Smooth muscle cell (in vitro differentiated cells): ENCODE data around the gene SIL1. TPM values are rescaled to one million over a fixed set of nuclear protein-coding genes. Genes with fewer than 3 reads are reported as not detected.
"Not testable (repeated sequence)": the region's sequence is repeated elsewhere in the genome, so short reads cannot be mapped to it uniquely, and the experiment has no call there.

Experiments
- DNase-seq: peaks from one replicate; lab custom pipeline; 2025; ENCODE audit not compliant: unreplicated experiment; lab: John Stamatoyannopoulos, UW
- H2AFZ ChIP-seq: fragments of 200-600 bp; sonication (generic); 2 replicates; pipeline ENCODE4 v1.6.0; 2016; ENCODE audit warnings: antibody characterized with exemption, low read depth, mild to moderate bottlenecking
- H3F3A ChIP-seq: fragments of 200-600 bp; sonication (generic); 2 replicates; pipeline ENCODE4 v1.6.0; 2017; ENCODE audit warnings: antibody characterized with exemption, low read depth
- H3K27ac ChIP-seq: fragments of 200-600 bp; sonication (generic); 2 replicates; pipeline ENCODE4 v1.5.1; 2016; ENCODE audit warnings: low read depth, mild to moderate bottlenecking
- H3K27me3 ChIP-seq: fragments of 200-600 bp; sonication (generic); 2 replicates; pipeline ENCODE4 v1.6.1; 2016; ENCODE audit warnings: low read depth, mild to moderate bottlenecking
- H3K36me3 ChIP-seq: fragments of 200-600 bp; sonication (generic); 2 replicates; pipeline ENCODE4 v1.5.1; 2016; ENCODE audit warnings: low read depth
- H3K4me1 ChIP-seq: fragments of 200-600 bp; sonication (generic); 2 replicates; pipeline ENCODE4 v1.5.1; 2016; ENCODE audit warnings: low read depth
- H3K4me2 ChIP-seq: fragments of 200-600 bp; sonication (generic); 2 replicates; pipeline ENCODE4 v1.6.0; 2016; ENCODE audit warnings: mild to moderate bottlenecking
- H3K4me3 ChIP-seq: fragments of 200-600 bp; sonication (generic); 2 replicates; pipeline ENCODE4 v1.5.1; 2016; ENCODE audit warnings: mild to moderate bottlenecking
- H3K79me2 ChIP-seq: fragments of 200-600 bp; sonication (generic); 2 replicates; pipeline ENCODE4 v1.6.0; 2016; ENCODE audit warnings: low read depth, mild to moderate bottlenecking
- H3K9ac ChIP-seq: fragments of 200-600 bp; sonication (generic); 2 replicates; pipeline ENCODE4 v1.6.0; 2016; ENCODE audit warnings: low read depth
- H3K9me3 ChIP-seq: fragments of 200-600 bp; sonication (generic); replicated peaks from 2 replicates; pipeline ENCODE4 v1.5.1; 2016; ENCODE audit warnings: low read depth
- H4K20me1 ChIP-seq: fragments of 200-600 bp; sonication (generic); 2 replicates; pipeline ENCODE4 v1.6.0; 2016; ENCODE audit warnings: low read depth
- WGBS: methylation state at CpG from one replicate; pipeline ENCODE4 v1.1.7; 2016; ENCODE audit warnings: low lambda C conversion rate; 5-methylcytosine and 5-hydroxymethylcytosine counted together
- polyA plus RNA-seq: library from polyadenylated mRNA; unstranded; fragments of >200 nt; fragmentation: Nextera tagmentation; extraction: Ambion mirVana; gene quantifications from 2 replicates; pipeline ENCODE4 v1.2.1, GENCODE V29; 2016
- total RNA-seq: library from RNA; depleted of rRNA; stranded (reverse); fragments of >200 nt; gene quantifications from 2 replicates; pipeline ENCODE4 v1.2.3, GENCODE V29; 2014
- TF ChIP-seq, protein P1 (sequence below): fragments of 200-600 bp; sonication (generic); IDR thresholded peaks from 2 replicates; pipeline ENCODE4 v1.5.1; 2017; ENCODE audit warnings: borderline replicate concordance, mild to moderate bottlenecking, antibody characterized with exemption; ENCODE audit not compliant: insufficient read depth, poor library complexity, severe bottlenecking

SIL1 gene
- total and polyA plus RNA-seq, 2 experiments from 2014 or later, result 45.5 to 119 TPM

DNA sequence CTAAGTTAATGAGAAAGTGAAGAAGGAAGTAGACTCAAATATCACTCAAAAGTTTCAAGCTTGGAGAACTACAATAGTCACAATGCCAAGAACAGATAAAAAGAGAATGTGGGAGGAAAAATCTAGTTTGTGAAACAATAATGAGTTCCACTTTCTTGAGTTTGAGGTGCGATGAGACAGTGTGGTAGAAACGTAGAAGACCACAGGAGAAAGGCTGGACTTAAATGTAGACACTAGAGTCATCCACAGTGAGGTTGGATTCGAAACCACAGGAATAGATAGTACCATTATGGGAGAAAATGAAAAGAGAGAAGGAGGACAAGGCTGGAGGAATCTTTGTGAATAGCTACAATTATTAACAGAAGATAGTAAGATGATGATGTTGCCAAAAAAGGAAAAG is 182.0 kb downstream of the SIL1 start:
- Histone ChIP-seq H3K9ac (no peak overlapping the region), H2AFZ (no peak overlapping the region), H3K9me3 (no peaks in the 10 kb centered on the region), H4K20me1 (no peaks in the 10 kb centered on the region), H3K27ac (no peak overlapping the region), H3K4me3 (no peak overlapping the region), H3F3A (peaks cover 16% of the 10 kb centered on the region), H3K4me1 (peaks cover 12% of the 10 kb centered on the region), H3K79me2 (no peaks in the 10 kb centered on the region), H3K36me3 (no peaks in the 10 kb centered on the region), H3K4me2 (no peak overlapping the region), H3K27me3 (no peaks in the 10 kb centered on the region)
- 91% methylated on average over 3 of the region's 3 CpGs for WGBS
- TF ChIP-seq, protein P1, sequence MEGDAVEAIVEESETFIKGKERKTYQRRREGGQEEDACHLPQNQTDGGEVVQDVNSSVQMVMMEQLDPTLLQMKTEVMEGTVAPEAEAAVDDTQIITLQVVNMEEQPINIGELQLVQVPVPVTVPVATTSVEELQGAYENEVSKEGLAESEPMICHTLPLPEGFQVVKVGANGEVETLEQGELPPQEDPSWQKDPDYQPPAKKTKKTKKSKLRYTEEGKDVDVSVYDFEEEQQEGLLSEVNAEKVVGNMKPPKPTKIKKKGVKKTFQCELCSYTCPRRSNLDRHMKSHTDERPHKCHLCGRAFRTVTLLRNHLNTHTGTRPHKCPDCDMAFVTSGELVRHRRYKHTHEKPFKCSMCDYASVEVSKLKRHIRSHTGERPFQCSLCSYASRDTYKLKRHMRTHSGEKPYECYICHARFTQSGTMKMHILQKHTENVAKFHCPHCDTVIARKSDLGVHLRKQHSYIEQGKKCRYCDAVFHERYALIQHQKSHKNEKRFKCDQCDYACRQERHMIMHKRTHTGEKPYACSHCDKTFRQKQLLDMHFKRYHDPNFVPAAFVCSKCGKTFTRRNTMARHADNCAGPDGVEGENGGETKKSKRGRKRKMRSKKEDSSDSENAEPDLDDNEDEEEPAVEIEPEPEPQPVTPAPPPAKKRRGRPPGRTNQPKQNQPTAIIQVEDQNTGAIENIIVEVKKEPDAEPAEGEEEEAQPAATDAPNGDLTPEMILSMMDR, result no peak
- DNase-seq, result no peak

DNA sequence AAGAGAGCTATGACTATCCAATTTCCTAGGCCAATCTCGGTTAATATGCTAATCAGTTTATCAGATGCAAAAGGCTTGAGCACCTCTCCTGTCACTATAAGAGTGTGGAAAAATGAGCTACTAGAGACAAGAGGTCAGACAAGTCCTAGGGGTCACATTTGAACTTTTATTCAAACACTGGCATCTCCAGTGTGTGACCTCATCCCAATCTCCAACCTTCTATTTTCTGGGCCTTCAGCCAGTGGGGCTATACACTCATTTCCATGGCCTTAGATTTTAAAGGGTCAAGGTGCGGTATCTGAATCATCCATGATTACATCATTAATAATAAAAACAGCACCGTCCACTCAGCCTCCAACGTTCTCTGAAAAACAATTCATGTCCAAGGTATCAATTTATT is 183.4 kb downstream of the SIL1 start:
- peaks cover 12% of the 10 kb centered on the region for H3K4me1 ChIP-seq
- DNase-seq, result no peak
- no peaks in the 10 kb centered on the region for H3K9me3 ChIP-seq
- TF ChIP-seq, protein P1, result no peak
- H3K27me3 ChIP-seq, result no peaks in the 10 kb centered on the region
- H3K4me3 ChIP-seq, result no peak overlapping the region
- WGBS, result 95% methylated on average over 4 of the region's 4 CpGs
- peaks cover 6% of the 10 kb centered on the region for H3F3A ChIP-seq
- no peak overlapping the region for H2AFZ ChIP-seq
- H3K27ac ChIP-seq, result no peak overlapping the region
- no peak overlapping the region for H3K9ac ChIP-seq
- H4K20me1 ChIP-seq, result no peaks in the 10 kb centered on the region
- no peaks in the 10 kb centered on the region for H3K79me2 ChIP-seq
- no peaks in the 10 kb centered on the region for H3K36me3 ChIP-seq
- no peak overlapping the region for H3K4me2 ChIP-seq

DNA sequence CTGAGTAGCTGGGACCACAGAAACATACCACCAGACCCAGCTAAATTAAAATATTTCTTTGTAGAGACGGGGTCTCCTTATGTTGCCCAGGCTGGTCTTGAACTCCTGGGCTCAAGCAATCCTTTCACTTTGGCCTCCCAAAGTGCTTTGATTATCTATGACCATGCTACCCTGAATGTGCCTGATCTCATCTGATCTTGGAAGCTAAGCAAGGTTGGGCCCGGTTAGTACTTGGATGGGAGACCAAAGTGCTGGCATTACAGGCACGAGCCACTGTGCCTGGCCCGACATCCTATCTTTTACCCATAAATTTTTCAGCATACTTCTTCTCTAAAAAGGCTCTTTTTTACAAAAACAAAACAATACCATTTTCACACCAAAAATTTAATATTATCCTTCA is 186.0 kb downstream of the SIL1 start:
- H3K36me3 ChIP-seq, result no peaks in the 10 kb centered on the region
- DNase-seq, result no peak
- no peaks in the 10 kb centered on the region for H4K20me1 ChIP-seq
- WGBS, result 95% methylated on average over 4 of the region's 4 CpGs
- no peak overlapping the region for H3K4me3 ChIP-seq
- no peaks in the 10 kb centered on the region for H3K9me3 ChIP-seq
- no peaks in the 10 kb centered on the region for H3K79me2 ChIP-seq
- peaks cover under 1% of the 10 kb centered on the region for H3F3A ChIP-seq
- no peak overlapping the region for H3K9ac ChIP-seq
- no peaks in the 10 kb centered on the region for H3K27me3 ChIP-seq
- H3K4me1 ChIP-seq, result peaks cover 5% of the 10 kb centered on the region
- H2AFZ ChIP-seq, result no peak overlapping the region
- TF ChIP-seq, protein P1, result no peak
- H3K4me2 ChIP-seq, result no peak overlapping the region
- no peak overlapping the region for H3K27ac ChIP-seq

DNA sequence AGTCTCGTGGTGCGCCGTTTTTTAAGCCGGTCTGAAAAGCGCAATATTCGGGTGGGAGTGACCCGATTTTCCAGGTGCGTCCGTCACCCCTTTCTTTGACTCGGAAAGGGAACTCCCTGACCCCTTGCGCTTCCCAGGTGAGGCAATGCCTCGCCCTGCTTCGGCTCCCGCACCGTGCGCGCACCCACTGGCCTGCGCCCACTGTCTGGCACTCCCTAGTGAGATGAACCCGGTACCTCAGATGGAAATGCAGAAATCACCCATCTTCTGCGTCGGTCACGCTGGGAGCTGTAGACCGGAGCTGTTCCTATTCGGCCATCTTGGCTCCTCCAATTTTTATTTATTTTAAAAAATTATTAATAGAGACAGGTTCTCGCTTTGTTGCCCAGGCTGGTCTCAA is 187.0 kb downstream of the SIL1 start:
- not testable (repeated sequence) for H3K36me3 ChIP-seq, H3K79me2 ChIP-seq, H4K20me1 ChIP-seq, H3F3A ChIP-seq, DNase-seq, H3K27me3 ChIP-seq, H3K9me3 ChIP-seq, H3K4me1 ChIP-seq
- H2AFZ ChIP-seq, result peak overlapping the region; percentile 52
- H3K4me3 ChIP-seq, result peak overlapping the region; percentile 48
- WGBS, result 18% methylated on average over 16 of the region's 25 CpGs
- peak overlapping the region; percentile 79 for H3K4me2 ChIP-seq
- peak overlapping the region; percentile 37 for H3K27ac ChIP-seq
- peak overlapping the region; percentile 41 for H3K9ac ChIP-seq
